NT2/D1 (cell line): ENCODE results near the gene TMPRSS13.

Experiments
- DNase-seq: peaks from one replicate; pipeline ENCODE4 v3.0.0-alpha.2; 2011; ENCODE audit warnings: low read depth, low spot score
- H3K27me3 ChIP-seq: 2 replicates; pipeline ENCODE4 v1.6.0; 2011; ENCODE audit warnings: mild to moderate bottlenecking; ENCODE audit not compliant: insufficient read length, insufficient read depth
- H3K36me3 ChIP-seq: 2 replicates; pipeline ENCODE4 v1.6.1; 2011; ENCODE audit warnings: mild to moderate bottlenecking, low read length, mixed read lengths; ENCODE audit not compliant: insufficient read depth, insufficient read length
- H3K4me1 ChIP-seq: 2 replicates; pipeline ENCODE4 v1.5.1; 2011; ENCODE audit not compliant: insufficient read depth, insufficient read length
- H3K4me3 ChIP-seq: 2 replicates; pipeline ENCODE4 v1.5.1; 2011; ENCODE audit warnings: low read depth; ENCODE audit not compliant: insufficient read length
- H3K9ac ChIP-seq: 2 replicates; pipeline ENCODE4 v1.6.0; 2011; ENCODE audit warnings: low read depth; ENCODE audit not compliant: insufficient read length
- H3K9me3 ChIP-seq: 2 replicates; pipeline ENCODE4 v1.5.1; 2011; ENCODE audit warnings: mild to moderate bottlenecking, low read length; ENCODE audit not compliant: insufficient read depth
- SUZ12 ChIP-seq: IDR thresholded peaks from 2 replicates; pipeline ENCODE4 v1.6.1; 2011; ENCODE audit not compliant: insufficient read length, insufficient read depth; ENCODE audit errors: extremely low read depth
- YY1 ChIP-seq: IDR thresholded peaks from 2 replicates; pipeline ENCODE4 v1.6.1; 2011; ENCODE audit not compliant: insufficient read length, insufficient read depth
- ZNF274 ChIP-seq: IDR thresholded peaks from 2 replicates; pipeline ENCODE4 v1.6.1; 2011; ENCODE audit warnings: mild to moderate bottlenecking, low read depth, low read length

TMPRSS13 gene

GRCh38 chr11:117857734-117858414 lies 71.3 kb downstream of the TMPRSS13 start:
- Histone ChIP-seq H3K27me3 (no peaks in the 10 kb centered on the region), H3K9me3 (no peaks in the 10 kb centered on the region), H3K9ac (no peak overlapping the region), H3K4me3 (no peak overlapping the region), H3K36me3 (no peaks in the 10 kb centered on the region), H3K4me1 (peaks cover 8% of the 10 kb centered on the region)
- no peak for DNase-seq
- TF ChIP-seq ZNF274 (no peak), SUZ12 (no peak), YY1 (no peak)

GRCh38 chr11:117855912-117856651 lies 73.1 kb downstream of the TMPRSS13 start:
- Histone ChIP-seq H3K4me3 (no peak overlapping the region), H3K36me3 (no peaks in the 10 kb centered on the region), H3K27me3 (no peaks in the 10 kb centered on the region), H3K9me3 (no peaks in the 10 kb centered on the region), H3K4me1 (peaks cover 2% of the 10 kb centered on the region), H3K9ac (no peak overlapping the region)
- DNase-seq = no peak
- TF ChIP-seq SUZ12 = no peak
- no peak for TF ChIP-seq ZNF274
- no peak for TF ChIP-seq YY1

GRCh38 chr11:117855186-117855845 lies 73.9 kb downstream of the TMPRSS13 start:
- H3K36me3 ChIP-seq = no peaks in the 10 kb centered on the region
- no peak for TF ChIP-seq YY1
- TF ChIP-seq ZNF274 = no peak
- no peak for TF ChIP-seq SUZ12
- no peak overlapping the region for H3K4me3 ChIP-seq
- no peak for DNase-seq
- H3K27me3 ChIP-seq = no peaks in the 10 kb centered on the region
- H3K9me3 ChIP-seq = no peaks in the 10 kb centered on the region
- H3K4me1 ChIP-seq = peaks cover 2% of the 10 kb centered on the region
- H3K9ac ChIP-seq = no peak overlapping the region

GRCh38 chr11:117852309-117852708 lies 76.9 kb downstream of the TMPRSS13 start:
- Histone ChIP-seq H3K4me1 (peaks cover 2% of the 10 kb centered on the region), H3K36me3 (no peaks in the 10 kb centered on the region), H3K27me3 (no peaks in the 10 kb centered on the region), H3K4me3 (no peak overlapping the region), H3K9ac (no peak overlapping the region), H3K9me3 (no peaks in the 10 kb centered on the region)
- TF ChIP-seq SUZ12 = no peak
- no peak for DNase-seq

GRCh38 chr11:117851852-117852251 lies 77.3 kb downstream of the TMPRSS13 start:
- Histone ChIP-seq H3K9me3 (no peaks in the 10 kb centered on the region), H3K27me3 (no peaks in the 10 kb centered on the region), H3K4me3 (no peak overlapping the region), H3K36me3 (no peaks in the 10 kb centered on the region), H3K4me1 (peaks cover 2% of the 10 kb centered on the region), H3K9ac (no peak overlapping the region)
- no peak for TF ChIP-seq YY1
- no peak for TF ChIP-seq ZNF274
- no peak for TF ChIP-seq SUZ12
- DNase-seq = no peak

GRCh38 chr11:117851106-117851505 lies 78.1 kb downstream of the TMPRSS13 start:
- H3K27me3 ChIP-seq = no peaks in the 10 kb centered on the region
- no peak overlapping the region for H3K4me3 ChIP-seq
- no peaks in the 10 kb centered on the region for H3K9me3 ChIP-seq
- H3K36me3 ChIP-seq = no peaks in the 10 kb centered on the region
- H3K4me1 ChIP-seq = peaks cover 2% of the 10 kb centered on the region
- no peak for TF ChIP-seq ZNF274
- no peak for TF ChIP-seq YY1
- TF ChIP-seq SUZ12 = no peak
- no peak overlapping the region for H3K9ac ChIP-seq
- DNase-seq = no peak
